ENCODE results near the gene DYNLT5. TPM values are rescaled to one million over a fixed set of nuclear protein-coding genes. Genes with fewer than 3 reads are reported as not detected.

Gene DYNLT5
- total and polyA plus RNA-seq, 7 donors = 0.34 to 6.4 (median 0.55) TPM; not detected in 1

- DNase-seq = no peak
- H3K4me1 ChIP-seq = no peaks in the 10 kb centered on the region
- 79 to 80% methylated on average over 2 of the region's 2 CpGs for WGBS, 2 donors
- no peaks in the 10 kb centered on the region for H3K27me3 ChIP-seq
- no peak overlapping the region for H3K27ac ChIP-seq
- no peak for TF ChIP-seq EP300 (IDR thresholded peaks at IDR 0.05)
- TF ChIP-seq, protein P1, sequence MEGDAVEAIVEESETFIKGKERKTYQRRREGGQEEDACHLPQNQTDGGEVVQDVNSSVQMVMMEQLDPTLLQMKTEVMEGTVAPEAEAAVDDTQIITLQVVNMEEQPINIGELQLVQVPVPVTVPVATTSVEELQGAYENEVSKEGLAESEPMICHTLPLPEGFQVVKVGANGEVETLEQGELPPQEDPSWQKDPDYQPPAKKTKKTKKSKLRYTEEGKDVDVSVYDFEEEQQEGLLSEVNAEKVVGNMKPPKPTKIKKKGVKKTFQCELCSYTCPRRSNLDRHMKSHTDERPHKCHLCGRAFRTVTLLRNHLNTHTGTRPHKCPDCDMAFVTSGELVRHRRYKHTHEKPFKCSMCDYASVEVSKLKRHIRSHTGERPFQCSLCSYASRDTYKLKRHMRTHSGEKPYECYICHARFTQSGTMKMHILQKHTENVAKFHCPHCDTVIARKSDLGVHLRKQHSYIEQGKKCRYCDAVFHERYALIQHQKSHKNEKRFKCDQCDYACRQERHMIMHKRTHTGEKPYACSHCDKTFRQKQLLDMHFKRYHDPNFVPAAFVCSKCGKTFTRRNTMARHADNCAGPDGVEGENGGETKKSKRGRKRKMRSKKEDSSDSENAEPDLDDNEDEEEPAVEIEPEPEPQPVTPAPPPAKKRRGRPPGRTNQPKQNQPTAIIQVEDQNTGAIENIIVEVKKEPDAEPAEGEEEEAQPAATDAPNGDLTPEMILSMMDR (IDR thresholded peaks at IDR 0.05) = no peak
- no peak for TF ChIP-seq POLR2A (IDR thresholded peaks at IDR 0.05)
- TF ChIP-seq POLR2AphosphoS5 (IDR thresholded peaks at IDR 0.05) = no peak
- H3K9me3 ChIP-seq = no peaks in the 10 kb centered on the region
- H3K4me3 ChIP-seq = no peak overlapping the region
- intact Hi-C loops (cut with DNase I) = no loop called here
- H3K36me3 ChIP-seq = no peaks in the 10 kb centered on the region
Observed at GRCh38 chr1:66774438-66774837, 22.2 kb downstream of the DYNLT5 start.

GRCh38 chr1:66775646-66776045, 23.4 kb downstream of the DYNLT5 start:
- no peak for DNase-seq
- TF ChIP-seq, protein P1 (IDR thresholded peaks at IDR 0.05) = no peak
- TF ChIP-seq POLR2AphosphoS5 (IDR thresholded peaks at IDR 0.05) = no peak
- TF ChIP-seq EP300 (IDR thresholded peaks at IDR 0.05) = no peak
- TF ChIP-seq POLR2A (IDR thresholded peaks at IDR 0.05) = no peak
- Histone ChIP-seq H3K4me3 (no peak overlapping the region), H3K27ac (no peak overlapping the region), H3K9me3 (peaks cover 0 to 6% (median 0%) of the 10 kb centered on the region in 4 donors), H3K27me3 (no peaks in the 10 kb centered on the region), H3K4me1 (no peaks in the 10 kb centered on the region), H3K36me3 (no peaks in the 10 kb centered on the region)
- 95 to 96% methylated on average over 3 of the region's 3 CpGs for WGBS, 2 donors
- intact Hi-C loops (cut with DNase I) = no loop called here

DNA sequence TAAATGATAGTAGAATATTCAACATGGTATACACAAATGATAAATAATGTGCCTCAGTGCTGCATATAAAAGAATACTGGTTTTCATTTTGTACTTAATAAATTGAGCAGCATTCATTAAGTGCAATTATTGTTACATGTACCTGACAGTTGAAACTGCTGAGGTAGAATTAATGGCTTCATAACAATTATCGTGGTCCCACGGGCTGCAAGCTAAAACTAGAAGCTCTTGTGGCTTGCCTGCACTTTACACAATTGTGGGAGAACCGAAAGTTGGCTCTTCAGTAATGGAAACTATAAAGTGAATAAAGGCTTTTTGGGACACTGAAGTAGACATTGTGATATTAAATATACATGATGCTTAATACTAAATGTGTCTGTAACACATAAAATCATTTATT, 25.6 kb downstream of the DYNLT5 start:
- Histone ChIP-seq H3K4me1 (no peaks in the 10 kb centered on the region), H3K9me3 (peaks cover 0 to 6% (median 0%) of the 10 kb centered on the region in 4 donors), H3K36me3 (no peaks in the 10 kb centered on the region), H3K27me3 (no peaks in the 10 kb centered on the region), H3K27ac (no peak overlapping the region), H3K4me3 (no peak overlapping the region)
- intact Hi-C loops (cut with DNase I) = no loop called here
- TF ChIP-seq, protein P1 (IDR thresholded peaks at IDR 0.05) = no peak
- no peak for TF ChIP-seq POLR2A (IDR thresholded peaks at IDR 0.05)
- no peak for TF ChIP-seq POLR2AphosphoS5 (IDR thresholded peaks at IDR 0.05)
- no peak for TF ChIP-seq EP300 (IDR thresholded peaks at IDR 0.05)
- 84% methylated on average over 3 of the region's 3 CpGs for WGBS, 2 donors
- no peak for DNase-seq

- H3K27ac ChIP-seq = no peak overlapping the region
- no peak for DNase-seq
- no peaks in the 10 kb centered on the region for H3K36me3 ChIP-seq
- WGBS, 2 donors = 77 to 79% methylated on average over 4 of the region's 4 CpGs
- H3K9me3 ChIP-seq = peaks cover 0 to 6% (median 0%) of the 10 kb centered on the region in 4 donors
- intact Hi-C loops (cut with DNase I) = no loop called here
- no peaks in the 10 kb centered on the region for H3K27me3 ChIP-seq
- H3K4me1 ChIP-seq = no peaks in the 10 kb centered on the region
- no peak overlapping the region for H3K4me3 ChIP-seq
- TF ChIP-seq POLR2AphosphoS5 (IDR thresholded peaks at IDR 0.05) = no peak
- TF ChIP-seq EP300 (IDR thresholded peaks at IDR 0.05) = no peak
- TF ChIP-seq POLR2A (IDR thresholded peaks at IDR 0.05) = no peak
- TF ChIP-seq, protein P1 (IDR thresholded peaks at IDR 0.05) = no peak
Observed at GRCh38 chr1:66778266-66778665, 26.0 kb downstream of the DYNLT5 start.

DNA sequence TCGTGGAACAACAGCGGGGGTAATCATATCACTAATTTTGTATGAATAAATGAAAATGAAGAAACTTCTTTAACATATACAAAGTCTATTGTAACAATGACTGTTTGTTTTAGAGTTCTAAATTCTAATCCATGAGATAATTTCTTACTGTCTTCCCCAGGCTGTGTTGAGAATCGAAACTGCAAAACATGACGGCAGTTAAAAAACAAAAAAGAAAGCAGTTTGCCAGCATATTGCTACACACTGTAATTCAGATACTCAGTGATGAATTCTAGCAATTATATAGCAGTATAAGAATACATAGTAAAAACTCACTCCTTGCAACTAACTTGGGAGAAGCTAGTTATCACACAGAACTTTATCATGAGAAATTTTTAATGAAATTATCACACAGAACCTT, 26.7 kb downstream of the DYNLT5 start:
- H3K36me3 ChIP-seq = no peaks in the 10 kb centered on the region
- H3K27ac ChIP-seq = no peak overlapping the region
- peaks cover 0 to 6% (median 0%) of the 10 kb centered on the region in 4 donors for H3K9me3 ChIP-seq
- H3K4me3 ChIP-seq = no peak overlapping the region
- intact Hi-C loops (cut with DNase I) = no loop called here
- H3K27me3 ChIP-seq = no peaks in the 10 kb centered on the region
- 77 to 87% methylated on average over 4 of the region's 4 CpGs for WGBS, 2 donors
- TF ChIP-seq EP300 (IDR thresholded peaks at IDR 0.05) (no peak), POLR2AphosphoS5 (IDR thresholded peaks at IDR 0.05) (no peak), POLR2A (IDR thresholded peaks at IDR 0.05) (no peak)
- TF ChIP-seq, protein P1 (IDR thresholded peaks at IDR 0.05) = no peak
- no peak for DNase-seq
- no peaks in the 10 kb centered on the region for H3K4me1 ChIP-seq
